ENCODE data around the gene TGOLN2. TPM values are rescaled to one million over a fixed set of nuclear protein-coding genes. Genes with fewer than 3 reads are reported as not detected.
"Not testable (repeated sequence)": the region's sequence is repeated elsewhere in the genome, so short reads cannot be mapped to it uniquely, and the experiment has no call there.

The TGOLN2 gene
- total and polyA plus RNA-seq, 5 donors = 29.9 to 82.6 (median 77.0) TPM

- 68% methylated on average over 2 of the region's 2 CpGs for WGBS
- Histone ChIP-seq H3K27me3 (ENCODE audit: control insufficient read depth, insufficient read depth) (no peaks in the 10 kb centered on the region), H3K27ac (ENCODE audit: low read length) (no peak overlapping the region), H3K4me3 (ENCODE audit: low read length) (no peak overlapping the region), H3K4me1 (ENCODE audit: control insufficient read depth, insufficient read depth, low read length) (no peaks in the 10 kb centered on the region), H3K9me3 (ENCODE audit: control insufficient read depth, low read length) (no peaks in the 10 kb centered on the region)
- no peak for ATAC-seq
- no peak for DNase-seq
- intact Hi-C loops (cut with DNase I) = no loop called here
Observed at GRCh38 chr2:85334928-85335327, 7.1 kb upstream of the TGOLN2 start.

- DNase-seq; H3K9me3 ChIP-seq (ENCODE audit: control insufficient read depth, low read length); H3K27ac ChIP-seq (ENCODE audit: low read length); intact Hi-C loops (cut with DNase I); ATAC-seq; H3K4me1 ChIP-seq (ENCODE audit: control insufficient read depth, insufficient read depth, low read length); H3K4me3 ChIP-seq (ENCODE audit: low read length); H3K27me3 ChIP-seq (ENCODE audit: control insufficient read depth, insufficient read depth): not testable (repeated sequence)
- 96% methylated on average over 4 of the region's 4 CpGs for WGBS
Observed at GRCh38 chr2:85333877-85334276, 6.1 kb upstream of the TGOLN2 start.

GRCh38 chr2:85330839-85331636, 3.2 kb upstream of the TGOLN2 start:
- Histone ChIP-seq H3K4me1 (ENCODE audit: control insufficient read depth, insufficient read depth, low read length) (peaks cover 2% of the 10 kb centered on the region), H3K27me3 (ENCODE audit: control insufficient read depth, insufficient read depth) (no peaks in the 10 kb centered on the region), H3K27ac (ENCODE audit: low read length) (no peak overlapping the region), H3K9me3 (ENCODE audit: control insufficient read depth, low read length) (no peaks in the 10 kb centered on the region), H3K4me3 (ENCODE audit: low read length) (no peak overlapping the region)
- no peak for DNase-seq
- ATAC-seq = no peak
- WGBS = 86% methylated on average over 13 of the region's 13 CpGs
- intact Hi-C loops (cut with DNase I) = no loop called here

GRCh38 chr2:85329701-85330100, 1.9 kb upstream of the TGOLN2 start:
- H3K27ac ChIP-seq (ENCODE audit: low read length); ATAC-seq; H3K4me3 ChIP-seq (ENCODE audit: low read length); H3K4me1 ChIP-seq (ENCODE audit: control insufficient read depth, insufficient read depth, low read length); intact Hi-C loops (cut with DNase I); H3K27me3 ChIP-seq (ENCODE audit: control insufficient read depth, insufficient read depth); H3K9me3 ChIP-seq (ENCODE audit: control insufficient read depth, low read length); DNase-seq: not testable (repeated sequence)
- WGBS = 75% methylated on average over 3 of the region's 3 CpGs

GRCh38 chr2:85329181-85329651, 1.4 kb upstream of the TGOLN2 start:
- DNase-seq = no peak
- H3K4me1 ChIP-seq (ENCODE audit: control insufficient read depth, insufficient read depth, low read length) = peaks cover 4% of the 10 kb centered on the region
- intact Hi-C loops (cut with DNase I) = no loop called here
- no peaks in the 10 kb centered on the region for H3K9me3 ChIP-seq (ENCODE audit: control insufficient read depth, low read length)
- ATAC-seq = no peak
- H3K27me3 ChIP-seq (ENCODE audit: control insufficient read depth, insufficient read depth) = no peaks in the 10 kb centered on the region
- no peak overlapping the region for H3K27ac ChIP-seq (ENCODE audit: low read length)
- H3K4me3 ChIP-seq (ENCODE audit: low read length) = no peak overlapping the region

GRCh38 chr2:85327160-85327821, 498 bp downstream of the TGOLN2 start:
- intact Hi-C loops (cut with DNase I) = no loop called here
- 3% methylated on average over 41 of the region's 41 CpGs for WGBS
- Histone ChIP-seq H3K4me3 (ENCODE audit: low read length) (peak overlapping the region; percentile 82), H3K27me3 (ENCODE audit: control insufficient read depth, insufficient read depth) (no peaks in the 10 kb centered on the region), H3K27ac (ENCODE audit: low read length) (peak overlapping the region; percentile 100), H3K4me1 (ENCODE audit: control insufficient read depth, insufficient read depth, low read length) (peaks cover 8% of the 10 kb centered on the region), H3K9me3 (ENCODE audit: control insufficient read depth, low read length) (no peaks in the 10 kb centered on the region)
- peak; percentile 59 to 74 for ATAC-seq
- peak; percentile 68 to 85 (median 78) for DNase-seq

- ATAC-seq = peak in 1 of 2 donors; percentile 3
- no peak for DNase-seq
- H3K4me3 ChIP-seq (ENCODE audit: low read length) = peak overlapping the region; percentile 82
- H3K4me1 ChIP-seq (ENCODE audit: control insufficient read depth, insufficient read depth, low read length) = peaks cover 8% of the 10 kb centered on the region
- H3K9me3 ChIP-seq (ENCODE audit: control insufficient read depth, low read length) = no peaks in the 10 kb centered on the region
- 15% methylated on average over 32 of the region's 32 CpGs for WGBS
- H3K27ac ChIP-seq (ENCODE audit: low read length) = peak overlapping the region; percentile 63
- intact Hi-C loops (cut with DNase I) = no loop called here
- H3K27me3 ChIP-seq (ENCODE audit: control insufficient read depth, insufficient read depth) = no peaks in the 10 kb centered on the region
Observed at GRCh38 chr2:85326406-85327159, 1.2 kb downstream of the TGOLN2 start.

- intact Hi-C loops (cut with DNase I) = no loop called here
- Histone ChIP-seq H3K4me3 (ENCODE audit: low read length) (peak overlapping the region; percentile 82), H3K4me1 (ENCODE audit: control insufficient read depth, insufficient read depth, low read length) (peaks cover 8% of the 10 kb centered on the region), H3K27me3 (ENCODE audit: control insufficient read depth, insufficient read depth) (no peaks in the 10 kb centered on the region), H3K27ac (ENCODE audit: low read length) (no peak overlapping the region), H3K9me3 (ENCODE audit: control insufficient read depth, low read length) (no peaks in the 10 kb centered on the region)
- ATAC-seq (no peak), DNase-seq (no peak)
- WGBS = 65% methylated on average over 9 of the region's 9 CpGs
Observed at GRCh38 chr2:85325466-85325811, 2.4 kb downstream of the TGOLN2 start.

GRCh38 chr2:85324639-85325465, 2.9 kb downstream of the TGOLN2 start:
- no peak for ATAC-seq
- 56% methylated on average over 10 of the region's 10 CpGs for WGBS
- DNase-seq = no peak
- Histone ChIP-seq H3K27ac (ENCODE audit: low read length) (no peak overlapping the region), H3K27me3 (ENCODE audit: control insufficient read depth, insufficient read depth) (no peaks in the 10 kb centered on the region), H3K9me3 (ENCODE audit: control insufficient read depth, low read length) (no peaks in the 10 kb centered on the region), H3K4me3 (ENCODE audit: low read length) (peak overlapping the region; percentile 82), H3K4me1 (ENCODE audit: control insufficient read depth, insufficient read depth, low read length) (peaks cover 8% of the 10 kb centered on the region)
- intact Hi-C loops (cut with DNase I) = no loop called here

- intact Hi-C loops (cut with DNase I); H3K9me3 ChIP-seq (ENCODE audit: control insufficient read depth, low read length); ATAC-seq; H3K27ac ChIP-seq (ENCODE audit: low read length); H3K4me3 ChIP-seq (ENCODE audit: low read length); H3K4me1 ChIP-seq (ENCODE audit: control insufficient read depth, insufficient read depth, low read length); DNase-seq; H3K27me3 ChIP-seq (ENCODE audit: control insufficient read depth, insufficient read depth): not testable (repeated sequence)
- WGBS = 88% methylated on average over 11 of the region's 11 CpGs
Observed at GRCh38 chr2:85323988-85324367, 3.8 kb downstream of the TGOLN2 start.
